Central memory CD8-positive, alpha-beta T cell (primary cell): ENCODE measurements around the gene ATXN1.
"Not testable (repeated sequence)": the region's sequence is repeated elsewhere in the genome, so short reads cannot be mapped to it uniquely, and the experiment has no call there.

Source experiments
- ATAC-seq: fragments of 150-1000 bp; cut with Tn5 transposase; replicated peaks from 2 replicates; pipeline ENCODE4 v1.10.0; 2022; ENCODE audit warnings: mild to moderate bottlenecking, moderate FRiP score, moderate number of reproducible peaks; ENCODE audit not compliant: poor library complexity, severe bottlenecking; ENCODE audit errors: extremely low read depth
- DNase-seq, 2 donors: peaks; one replicate each; pipeline ENCODE4 v3.0.0; 2021; ENCODE audit warnings: low spot score in 2 of 2
- H3K27ac Mint-ChIP-seq: one replicate; pipeline ENCODE4 v1.8.0; 2022; ENCODE audit warnings: low read depth, mild to moderate bottlenecking, moderate library complexity, mixed read lengths
- H3K27me3 Mint-ChIP-seq: one replicate; pipeline ENCODE4 v1.8.0; 2022; ENCODE audit warnings: mixed read lengths
- H3K36me3 Mint-ChIP-seq: one replicate; pipeline ENCODE4 v1.8.0; 2022; ENCODE audit warnings: mild to moderate bottlenecking, moderate library complexity, mixed read lengths; ENCODE audit not compliant: insufficient read depth
- H3K4me1 Mint-ChIP-seq: one replicate; pipeline ENCODE4 v1.8.0; 2022; ENCODE audit warnings: mixed read lengths
- H3K4me3 Mint-ChIP-seq: one replicate; pipeline ENCODE4 v1.8.0; 2022; ENCODE audit warnings: mild to moderate bottlenecking, moderate library complexity, mixed read lengths
- H3K9me3 Mint-ChIP-seq: one replicate; pipeline ENCODE4 v1.8.0; 2022; ENCODE audit warnings: mixed read lengths

The ATXN1 gene

DNA sequence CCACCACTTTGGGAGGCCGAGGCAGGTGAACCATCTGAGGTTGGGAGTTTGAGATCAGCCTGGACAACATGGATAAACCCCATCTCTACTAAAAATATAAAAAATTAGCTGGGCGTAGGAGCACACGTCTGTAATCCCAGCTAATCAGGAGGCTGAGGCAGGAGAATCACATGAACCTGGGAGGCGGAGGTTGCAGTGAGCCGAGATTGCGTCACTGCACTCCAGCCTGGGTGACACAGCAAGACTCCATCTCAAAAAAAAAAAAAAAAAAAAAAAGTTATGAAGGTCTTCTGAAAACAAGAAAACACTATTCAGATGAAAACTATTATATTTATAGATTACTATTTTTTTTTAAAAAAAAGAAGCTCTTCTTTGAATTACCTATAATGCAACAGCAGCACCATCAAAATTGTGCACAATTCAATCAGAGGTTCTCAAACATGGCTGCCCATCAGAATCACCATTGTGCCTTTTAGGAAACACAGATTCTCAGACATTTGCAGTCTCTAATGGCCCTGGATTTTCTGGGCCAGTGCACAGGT is 370.3 kb downstream of the ATXN1 start:
- H3K4me3 Mint-ChIP-seq, H3K27me3 Mint-ChIP-seq, H3K27ac Mint-ChIP-seq, DNase-seq, H3K9me3 Mint-ChIP-seq, ATAC-seq: not testable (repeated sequence)
- H3K4me1 Mint-ChIP-seq, result peaks cover 11% of the 10 kb centered on the region
- H3K36me3 Mint-ChIP-seq, result peaks cover 12% of the 10 kb centered on the region

DNA sequence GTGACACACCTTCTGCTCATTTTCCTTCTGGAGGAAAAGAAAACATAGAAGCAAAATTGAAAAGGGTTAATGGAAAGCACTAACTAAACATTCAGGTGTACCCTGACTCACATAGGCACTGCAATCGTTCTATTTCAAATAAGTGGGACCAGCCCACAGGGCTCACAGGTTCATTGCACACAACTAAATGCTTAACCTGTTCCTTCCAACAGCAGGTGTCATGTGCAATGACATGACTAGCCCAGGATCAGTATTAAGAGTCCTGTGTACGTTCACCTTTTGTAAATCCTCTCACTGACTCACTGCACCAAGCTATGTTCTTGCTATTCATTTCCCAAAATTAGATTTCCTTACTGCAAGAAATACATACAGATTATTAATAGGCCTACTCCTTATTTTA is 371.6 kb downstream of the ATXN1 start:
- ATAC-seq, result no peak
- no peak overlapping the region for H3K27ac Mint-ChIP-seq
- no peaks in the 10 kb centered on the region for H3K9me3 Mint-ChIP-seq

GRCh38 chr6:16388488-16388887 is 372.8 kb downstream of the ATXN1 start:
- no peaks in the 10 kb centered on the region for H3K9me3 Mint-ChIP-seq
- ATAC-seq (no peak), DNase-seq (no peak)
- H3K4me1 Mint-ChIP-seq, result peaks cover 21% of the 10 kb centered on the region
- no peaks in the 10 kb centered on the region for H3K27me3 Mint-ChIP-seq
- no peak overlapping the region for H3K27ac Mint-ChIP-seq
- peaks cover 18% of the 10 kb centered on the region for H3K36me3 Mint-ChIP-seq
- H3K4me3 Mint-ChIP-seq, result no peak overlapping the region

More for the DNA sequence above, 371.6 kb downstream of the ATXN1 start:
- H3K4me1 Mint-ChIP-seq, result peaks cover 20% of the 10 kb centered on the region
- H3K4me3 Mint-ChIP-seq, result no peak overlapping the region
- DNase-seq, result no peak
- H3K36me3 Mint-ChIP-seq, result peaks cover 20% of the 10 kb centered on the region
- H3K27me3 Mint-ChIP-seq, result no peaks in the 10 kb centered on the region

- Mint-ChIP-seq H3K4me3 (no peak overlapping the region), H3K9me3 (no peaks in the 10 kb centered on the region), H3K27ac (no peak overlapping the region), H3K4me1 (peaks cover 21% of the 10 kb centered on the region), H3K27me3 (no peaks in the 10 kb centered on the region), H3K36me3 (peaks cover 23% of the 10 kb centered on the region)
- no peak for ATAC-seq
- DNase-seq, result no peak
Measured at GRCh38 chr6:16386057-16386456, 375.2 kb downstream of the ATXN1 start.

DNA sequence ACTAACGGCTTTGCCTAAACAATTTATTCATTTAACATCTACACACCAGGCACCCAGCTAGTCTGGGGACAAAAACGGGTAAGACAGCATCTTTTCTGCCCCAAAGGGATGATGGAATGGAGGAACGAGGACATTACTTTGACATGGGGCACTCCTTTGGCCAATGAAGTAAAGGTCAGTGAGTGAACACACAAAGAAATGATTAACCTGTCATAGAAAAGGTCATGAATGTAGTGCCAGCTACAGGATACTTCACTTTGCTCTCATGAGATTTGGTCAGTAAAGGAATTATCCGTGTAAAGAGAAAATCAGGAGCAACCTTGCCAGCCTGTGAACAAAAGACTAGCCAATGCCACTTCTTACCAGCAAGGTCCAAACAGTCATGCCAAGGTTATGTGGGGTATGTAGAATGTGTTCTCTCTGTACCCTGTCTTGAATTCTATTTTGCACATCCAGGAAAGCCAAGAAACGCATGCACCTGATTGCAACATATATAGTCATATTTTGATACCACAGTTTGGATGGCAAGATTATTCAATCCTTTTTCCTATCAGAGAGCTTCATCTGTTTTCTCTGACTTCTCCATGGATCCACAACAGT is 377.6 kb downstream of the ATXN1 start:
- Mint-ChIP-seq H3K36me3 (peaks cover 22% of the 10 kb centered on the region), H3K27me3 (no peaks in the 10 kb centered on the region), H3K9me3 (no peaks in the 10 kb centered on the region), H3K4me1 (peaks cover 25% of the 10 kb centered on the region), H3K4me3 (no peak overlapping the region), H3K27ac (no peak overlapping the region)
- DNase-seq, result no peak
- ATAC-seq, result no peak

DNA sequence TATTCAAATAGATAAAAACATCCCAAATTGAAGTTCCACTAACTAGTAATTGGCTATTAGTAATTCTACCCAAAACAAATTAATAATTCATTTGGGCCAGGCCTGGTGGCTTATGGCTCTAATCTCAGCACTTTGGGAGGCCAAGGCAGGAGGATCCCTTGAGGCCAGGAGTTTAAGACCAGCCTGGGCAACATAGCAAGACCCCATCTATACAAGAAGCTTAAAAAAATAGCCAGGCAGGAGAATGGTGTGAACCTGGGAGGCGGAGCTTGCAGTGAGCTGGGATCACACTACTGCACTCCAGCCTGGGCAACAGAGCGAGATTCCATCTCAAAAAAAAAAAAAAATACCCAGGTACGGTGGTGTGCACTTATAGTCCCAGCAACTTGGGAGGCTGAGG is 379.3 kb downstream of the ATXN1 start:
- H3K36me3 Mint-ChIP-seq, result peaks cover 18% of the 10 kb centered on the region
- not testable (repeated sequence) for H3K9me3 Mint-ChIP-seq, DNase-seq, H3K27ac Mint-ChIP-seq, ATAC-seq, H3K27me3 Mint-ChIP-seq, H3K4me3 Mint-ChIP-seq
- peaks cover 38% of the 10 kb centered on the region for H3K4me1 Mint-ChIP-seq

GRCh38 chr6:16380220-16380809 is 380.9 kb downstream of the ATXN1 start:
- H3K4me1 Mint-ChIP-seq, result peaks cover 40% of the 10 kb centered on the region
- H3K4me3 Mint-ChIP-seq, result no peak overlapping the region
- ATAC-seq, result no peak
- no peaks in the 10 kb centered on the region for H3K27me3 Mint-ChIP-seq
- no peak for DNase-seq
- peaks cover 12% of the 10 kb centered on the region for H3K36me3 Mint-ChIP-seq
- H3K9me3 Mint-ChIP-seq, result no peaks in the 10 kb centered on the region
- H3K27ac Mint-ChIP-seq, result no peak overlapping the region

- H3K27me3 Mint-ChIP-seq, H3K4me3 Mint-ChIP-seq, H3K9me3 Mint-ChIP-seq, H3K27ac Mint-ChIP-seq, H3K36me3 Mint-ChIP-seq, ATAC-seq, DNase-seq: not testable (repeated sequence)
- peaks cover 51% of the 10 kb centered on the region for H3K4me1 Mint-ChIP-seq
Measured at GRCh38 chr6:16378360-16378759, 382.9 kb downstream of the ATXN1 start.

GRCh38 chr6:16377470-16377869 is 383.8 kb downstream of the ATXN1 start:
- no peak overlapping the region for H3K4me3 Mint-ChIP-seq
- peaks cover 5% of the 10 kb centered on the region for H3K36me3 Mint-ChIP-seq
- ATAC-seq (no peak), DNase-seq (no peak)
- H3K27ac Mint-ChIP-seq, result no peak overlapping the region
- H3K9me3 Mint-ChIP-seq, result no peaks in the 10 kb centered on the region
- H3K27me3 Mint-ChIP-seq, result no peaks in the 10 kb centered on the region
- H3K4me1 Mint-ChIP-seq, result peaks cover 52% of the 10 kb centered on the region

- ATAC-seq (no peak), DNase-seq (no peak)
- Mint-ChIP-seq H3K9me3 (no peaks in the 10 kb centered on the region), H3K4me3 (no peak overlapping the region), H3K27ac (no peak overlapping the region), H3K36me3 (peaks cover 3% of the 10 kb centered on the region), H3K27me3 (no peaks in the 10 kb centered on the region), H3K4me1 (peaks cover 58% of the 10 kb centered on the region)
Measured at GRCh38 chr6:16375843-16376242, 385.4 kb downstream of the ATXN1 start.

DNA sequence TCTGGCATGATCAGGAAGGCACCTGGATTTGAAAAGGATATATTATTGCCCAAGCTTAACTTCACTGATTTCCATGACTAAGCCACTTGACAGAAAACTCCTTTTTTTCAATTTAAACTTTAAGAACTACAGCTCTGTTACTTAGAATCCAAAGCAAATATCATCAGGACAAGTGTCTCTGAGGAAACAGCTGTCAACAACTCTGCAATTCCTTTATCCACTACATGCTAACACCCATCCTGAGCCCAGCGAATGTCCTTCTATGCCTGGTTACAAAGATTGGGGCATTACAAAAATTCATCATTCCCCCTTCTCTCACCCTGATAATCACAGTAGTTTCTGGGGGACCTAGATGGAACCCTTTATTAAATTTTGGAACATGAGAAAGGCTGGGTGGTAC is 386.1 kb downstream of the ATXN1 start:
- no peaks in the 10 kb centered on the region for H3K9me3 Mint-ChIP-seq
- peaks cover 3% of the 10 kb centered on the region for H3K36me3 Mint-ChIP-seq
- no peaks in the 10 kb centered on the region for H3K27me3 Mint-ChIP-seq
- ATAC-seq (no peak), DNase-seq (no peak)
- H3K27ac Mint-ChIP-seq, result no peak overlapping the region
- H3K4me3 Mint-ChIP-seq, result no peak overlapping the region
- peaks cover 53% of the 10 kb centered on the region for H3K4me1 Mint-ChIP-seq

GRCh38 chr6:16374461-16375200 is 386.6 kb downstream of the ATXN1 start:
- ATAC-seq (no peak), DNase-seq (no peak)
- Mint-ChIP-seq H3K27me3 (no peaks in the 10 kb centered on the region), H3K9me3 (no peaks in the 10 kb centered on the region), H3K4me1 (peaks cover 51% of the 10 kb centered on the region), H3K27ac (no peak overlapping the region), H3K36me3 (peaks cover 3% of the 10 kb centered on the region), H3K4me3 (no peak overlapping the region)

GRCh38 chr6:16374016-16374415 is 387.2 kb downstream of the ATXN1 start:
- Mint-ChIP-seq H3K27me3 (no peaks in the 10 kb centered on the region), H3K27ac (no peak overlapping the region), H3K4me3 (no peak overlapping the region)

More at GRCh38 chr6:16374016-16374415, 387.2 kb downstream of the ATXN1 start:
- Mint-ChIP-seq H3K9me3 (no peaks in the 10 kb centered on the region), H3K36me3 (peaks cover 3% of the 10 kb centered on the region), H3K4me1 (peaks cover 51% of the 10 kb centered on the region)
- ATAC-seq (no peak), DNase-seq (no peak)
